ENCODE data around the gene LOXL3.

The LOXL3 gene

DNA sequence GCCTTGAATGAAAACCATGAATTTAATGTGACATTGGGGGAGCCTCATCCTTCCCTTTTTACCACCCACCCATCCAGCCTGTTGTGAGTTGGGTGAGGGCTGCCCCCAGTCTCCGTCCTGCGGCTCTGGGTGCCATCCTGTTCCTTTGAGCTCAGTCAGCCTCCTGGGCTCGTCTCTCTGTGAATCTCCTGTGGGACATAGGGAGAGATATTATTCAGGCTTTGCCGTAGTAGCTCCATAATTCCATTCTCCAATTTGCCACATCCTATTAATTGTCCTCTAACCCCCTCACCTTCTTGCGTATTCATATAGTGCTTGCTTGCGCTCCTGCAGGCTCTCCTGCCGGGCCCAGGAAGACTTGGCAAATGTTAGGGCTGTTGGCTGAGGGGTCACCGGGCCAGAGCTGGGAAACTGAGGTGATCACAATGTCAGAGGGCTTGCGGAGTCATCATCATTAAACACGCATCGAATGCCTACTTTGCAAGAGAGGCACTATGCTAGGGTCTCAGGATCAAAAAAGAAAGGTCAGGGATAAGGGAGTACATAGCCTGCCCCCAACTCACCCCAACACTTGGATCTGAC is 27.0 kb downstream of the LOXL3 start:
- TF ChIP-seq, protein P1, sequence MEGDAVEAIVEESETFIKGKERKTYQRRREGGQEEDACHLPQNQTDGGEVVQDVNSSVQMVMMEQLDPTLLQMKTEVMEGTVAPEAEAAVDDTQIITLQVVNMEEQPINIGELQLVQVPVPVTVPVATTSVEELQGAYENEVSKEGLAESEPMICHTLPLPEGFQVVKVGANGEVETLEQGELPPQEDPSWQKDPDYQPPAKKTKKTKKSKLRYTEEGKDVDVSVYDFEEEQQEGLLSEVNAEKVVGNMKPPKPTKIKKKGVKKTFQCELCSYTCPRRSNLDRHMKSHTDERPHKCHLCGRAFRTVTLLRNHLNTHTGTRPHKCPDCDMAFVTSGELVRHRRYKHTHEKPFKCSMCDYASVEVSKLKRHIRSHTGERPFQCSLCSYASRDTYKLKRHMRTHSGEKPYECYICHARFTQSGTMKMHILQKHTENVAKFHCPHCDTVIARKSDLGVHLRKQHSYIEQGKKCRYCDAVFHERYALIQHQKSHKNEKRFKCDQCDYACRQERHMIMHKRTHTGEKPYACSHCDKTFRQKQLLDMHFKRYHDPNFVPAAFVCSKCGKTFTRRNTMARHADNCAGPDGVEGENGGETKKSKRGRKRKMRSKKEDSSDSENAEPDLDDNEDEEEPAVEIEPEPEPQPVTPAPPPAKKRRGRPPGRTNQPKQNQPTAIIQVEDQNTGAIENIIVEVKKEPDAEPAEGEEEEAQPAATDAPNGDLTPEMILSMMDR (conservative IDR thresholded peaks at IDR 0.05; ENCODE audit: low read depth), result no peak
- no peak for DNase-seq (ENCODE audit: low spot score)
- H3K27ac ChIP-seq, result peak overlapping the region; percentile 49
- ChIA-PET CTCF (interaction anchor here (0.9 kb wide), 1 partner anchor 20 kb away, joined by 5 read pairs; no protein-coding TSS in a partner anchor), POLR2A (ENCODE audit: low non-redundant PET) (no interaction called here)

DNA sequence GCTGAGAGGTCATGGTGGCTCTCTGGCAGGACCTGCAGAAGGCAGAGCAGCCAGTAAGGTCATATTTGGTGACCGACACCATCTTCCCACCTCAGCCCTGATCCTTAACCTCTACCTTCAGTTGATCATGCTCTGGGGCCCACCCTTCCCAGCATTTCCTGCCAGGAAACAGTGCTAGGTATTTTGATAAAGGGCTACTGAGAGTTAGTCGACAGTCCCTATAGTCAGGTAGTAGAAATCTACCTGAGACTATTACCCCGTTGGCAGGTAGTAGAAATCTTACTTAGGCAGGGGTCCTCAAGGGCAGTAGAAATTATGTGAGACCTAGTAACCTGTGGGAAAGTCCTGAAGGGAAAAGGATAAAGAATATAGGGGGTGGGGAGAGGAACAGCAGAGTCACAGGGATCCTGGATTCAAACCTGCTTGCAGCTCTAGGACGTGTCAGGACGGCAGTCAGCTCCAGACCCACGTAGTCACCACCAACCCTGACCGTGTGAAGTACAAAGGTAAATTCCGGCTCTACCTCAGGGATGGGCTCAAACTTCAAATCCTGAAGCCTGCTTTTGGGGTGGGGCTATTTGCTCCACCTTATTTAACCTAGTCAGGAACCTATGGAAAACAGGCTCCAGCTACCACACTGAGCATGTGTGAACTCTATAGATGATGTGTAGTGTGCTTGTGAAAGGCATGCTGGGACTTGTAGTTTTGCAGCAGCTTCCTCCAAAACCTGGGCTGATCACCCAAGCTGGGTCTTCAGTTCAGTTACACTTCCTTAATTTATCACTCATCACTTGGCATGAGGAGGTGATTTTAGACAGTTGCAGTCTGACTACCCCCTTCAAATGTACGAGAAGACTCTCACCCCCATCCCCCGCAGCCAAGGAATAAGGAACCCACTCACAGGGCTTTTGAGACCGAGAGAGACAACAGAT is 27.8 kb downstream of the LOXL3 start, which contains the start of gene DQX1:
Gene DQX1 (minus strand): TSS at position 515 of the 932 bp plus-strand sequence. CDS start 502 bp downstream, at position 13.
- peak; percentile 79 for DNase-seq (ENCODE audit: low spot score)
- peak within 1 kb of the TSS; percentile 49 for H3K27ac ChIP-seq
- POLR2A ChIA-PET (ENCODE audit: low non-redundant PET), result no interaction called here
- TF ChIP-seq, protein P1 (conservative IDR thresholded peaks at IDR 0.05; ENCODE audit: low read depth), result no peak
- CTCF ChIA-PET, result interaction anchor here (0.9 kb wide), 1 partner anchor 20 kb away, joined by 5 read pairs; no protein-coding TSS in a partner anchor

DNA sequence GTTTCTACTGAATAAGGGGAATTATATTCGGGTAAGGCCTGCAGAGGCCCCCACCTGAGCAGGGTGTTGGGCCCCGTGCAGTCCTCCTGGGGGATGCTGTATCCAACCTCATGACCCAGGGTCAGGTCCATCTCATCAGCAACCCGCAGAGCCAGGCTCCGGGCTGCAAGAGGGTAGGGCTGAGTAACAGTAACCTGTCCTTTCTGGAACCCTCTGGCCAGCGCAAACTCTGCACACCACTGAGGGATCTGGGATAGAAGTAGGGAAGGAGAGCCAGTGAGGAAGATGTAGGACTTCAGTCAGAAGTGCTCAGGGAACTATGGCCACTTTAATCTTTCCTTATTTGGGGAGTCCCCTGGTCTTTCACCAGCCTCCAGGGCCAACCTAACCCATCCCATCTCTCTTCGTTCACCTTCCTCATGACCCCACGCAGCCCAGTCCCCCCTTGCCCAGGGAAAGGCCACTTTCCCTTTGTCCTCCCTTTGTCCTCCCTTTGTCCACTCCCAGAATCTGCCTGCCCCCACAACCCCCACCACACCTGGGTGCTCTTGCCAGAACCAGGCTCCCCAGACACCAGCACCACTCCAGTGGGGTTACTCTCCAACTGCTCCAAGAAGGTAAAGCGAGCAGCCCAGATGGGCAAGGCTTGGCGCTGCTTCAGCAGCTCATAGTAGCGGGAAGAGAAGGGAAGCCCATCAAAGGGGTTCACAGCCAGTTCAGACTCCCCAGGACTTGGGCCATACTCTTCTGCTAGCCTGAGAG is 28.6 kb downstream of the LOXL3 start:
- ChIA-PET CTCF (no interaction called here), POLR2A (ENCODE audit: low non-redundant PET) (no interaction called here)
- peak overlapping the region; percentile 3; the same call in 1 of the 2 replicates for H3K27ac ChIP-seq
- no peak for DNase-seq (ENCODE audit: low spot score)
- TF ChIP-seq, protein P1 (conservative IDR thresholded peaks at IDR 0.05; ENCODE audit: low read depth), result no peak

GRCh38 chr2:74524005-74524404 is 29.7 kb downstream of the LOXL3 start:
- CTCF ChIA-PET, result no interaction called here
- H3K27ac ChIP-seq, result no peak overlapping the region
- DNase-seq (ENCODE audit: low spot score), result no peak
- TF ChIP-seq, protein P1 (conservative IDR thresholded peaks at IDR 0.05; ENCODE audit: low read depth), result no peak
- POLR2A ChIA-PET (ENCODE audit: low non-redundant PET), result no interaction called here

DNA sequence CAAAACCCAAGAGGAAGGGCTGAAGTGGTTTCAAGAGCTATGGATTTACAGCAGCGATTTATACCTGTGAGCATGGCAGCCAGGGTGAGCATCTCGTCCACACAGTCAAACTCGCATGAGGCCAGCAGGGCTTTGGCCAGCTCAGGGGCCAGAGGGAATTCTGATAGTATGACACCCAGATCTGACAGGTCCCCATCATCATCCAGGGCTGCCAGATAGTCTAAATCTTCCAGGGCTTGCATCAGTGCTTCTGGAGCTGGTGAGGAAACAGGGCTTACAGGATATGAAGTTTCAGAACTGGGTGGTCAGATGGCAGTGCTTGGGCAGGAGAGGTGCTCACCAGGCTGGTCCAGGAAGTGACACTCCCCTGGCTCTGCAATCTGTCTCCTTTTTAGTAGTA is 31.2 kb downstream of the LOXL3 start:
- DNase-seq (ENCODE audit: low spot score), result no peak
- TF ChIP-seq, protein P1 (conservative IDR thresholded peaks at IDR 0.05; ENCODE audit: low read depth), result no peak
- no peak overlapping the region for H3K27ac ChIP-seq
- POLR2A ChIA-PET (ENCODE audit: low non-redundant PET), result no interaction called here
- CTCF ChIA-PET, result interaction anchor here (1.0 kb wide), 1 partner anchor 16 kb away, joined by 3 read pairs; no protein-coding TSS in a partner anchor

GRCh38 chr2:74516650-74517049 is 37.1 kb downstream of the LOXL3 start:
- ChIA-PET POLR2A (ENCODE audit: low non-redundant PET) (no interaction called here), CTCF (no interaction called here)
- no peak overlapping the region for H3K27ac ChIP-seq
- TF ChIP-seq, protein P1 (conservative IDR thresholded peaks at IDR 0.05; ENCODE audit: low read depth), result no peak
- DNase-seq (ENCODE audit: low spot score), result no peak
